Colonic mucosa (tissue), 4 donors: ENCODE results near the gene DGKA. TPM values are rescaled to one million over a fixed set of nuclear protein-coding genes. Genes with fewer than 3 reads are reported as not detected.

Source experiments
- DNase-seq: peaks from one replicate; pipeline ENCODE4 v3.0.0-alpha.2; 2020
- H3K27ac ChIP-seq: fragments of 200-600 bp; one replicate; pipeline ENCODE4 v1.8.0; 2021
- H3K27me3 ChIP-seq: fragments of 200-600 bp; one replicate; pipeline ENCODE4 v1.8.0; 2021
- H3K36me3 ChIP-seq: fragments of 200-600 bp; one replicate; pipeline ENCODE4 v1.8.0; 2021
- H3K4me1 ChIP-seq: fragments of 200-600 bp; one replicate; pipeline ENCODE4 v1.8.0; 2021; ENCODE audit warnings: mild to moderate bottlenecking
- H3K4me3 ChIP-seq: fragments of 200-600 bp; one replicate; pipeline ENCODE4 v1.8.0; 2021
- H3K9ac ChIP-seq, 2 donors: one replicate each; pipeline ENCODE4 v1.7.0; 2013; ENCODE audit warnings: control low read depth in 2 of 2, low read depth in 2 of 2, low read length in 2 of 2
- H3K9me3 ChIP-seq: fragments of 200-600 bp; one replicate; pipeline ENCODE4 v1.8.0; 2021
- CTCF ChIP-seq: fragments of 200-600 bp; IDR thresholded peaks from one replicate; pipeline ENCODE4 v1.8.0; 2022; ENCODE audit warnings: antibody characterized with exemption, mild to moderate bottlenecking
- intact Hi-C: fragments of 100-400 bp; cut with DNase I; formaldehyde crosslinking; loops from one replicate; pipeline ENCODE4 v1.14.1; 2022
- total RNA-seq, 2 donors: library from RNA; stranded (reverse); fragmentation: NEBNext Ultra II Directional in 1 of 2; extraction: Animal tissue kit (Norgen Biotek cat#: 25700) in 1 of 2; gene quantifications; one replicate each; pipeline ENCODE4 v1.2.1, GENCODE V29; 2021
- donor health status: healthy.
- donor health status: DM: no; HTN: no; CAD: no.
- donor health status: DM: no; HTN: no; CAD: no.

The DGKA gene
- total RNA-seq, 2 donors from 2014 or later, result 80.2 to 91.2 TPM

- peak; percentile 70 for DNase-seq
- H3K36me3 ChIP-seq, result no peaks in the 10 kb centered on the region
- no peaks in the 10 kb centered on the region for H3K27me3 ChIP-seq
- intact Hi-C loops, result no loop called here
- peaks cover 33% of the 10 kb centered on the region for H3K4me1 ChIP-seq
- peak overlapping the region; percentile 70 for H3K4me3 ChIP-seq
- H3K27ac ChIP-seq, result peak overlapping the region; percentile 99
- peak overlapping the region; percentile 87 for H3K9ac ChIP-seq
- no peaks in the 10 kb centered on the region for H3K9me3 ChIP-seq
- TF ChIP-seq CTCF, result no peak
These were observed 1.0 kb downstream of the DGKA start for GRCh38 chr12:55931780-55932550.

- H3K27me3 ChIP-seq, result no peaks in the 10 kb centered on the region
- peak overlapping the region; percentile 87 for H3K9ac ChIP-seq
- H3K36me3 ChIP-seq, result no peaks in the 10 kb centered on the region
- H3K4me1 ChIP-seq, result peaks cover 33% of the 10 kb centered on the region
- no peak for TF ChIP-seq CTCF
- no peaks in the 10 kb centered on the region for H3K9me3 ChIP-seq
- DNase-seq, result peak; percentile 50
- peak overlapping the region; percentile 70 for H3K4me3 ChIP-seq
- H3K27ac ChIP-seq, result peak overlapping the region; percentile 99
- intact Hi-C loops, result no loop called here
These were observed 1.6 kb downstream of the DGKA start for GRCh38 chr12:55932551-55932910.

- peak; percentile 76 for DNase-seq
- Histone ChIP-seq H3K36me3 (no peaks in the 10 kb centered on the region), H3K27ac (peak overlapping the region; percentile 56), H3K9ac (peak overlapping the region; percentile 20 to 87), H3K27me3 (no peaks in the 10 kb centered on the region), H3K4me3 (no peak overlapping the region), H3K4me1 (peaks cover 33% of the 10 kb centered on the region), H3K9me3 (no peaks in the 10 kb centered on the region)
- no peak for TF ChIP-seq CTCF
- intact Hi-C loops, result no loop called here
These were observed 2.3 kb downstream of the DGKA start for GRCh38 chr12:55933169-55933798.

GRCh38 chr12:55933799-55934742, 3.1 kb downstream of the DGKA start:
- H3K36me3 ChIP-seq, result no peaks in the 10 kb centered on the region
- peaks cover 26% of the 10 kb centered on the region for H3K4me1 ChIP-seq
- H3K27ac ChIP-seq, result peak overlapping the region; percentile 56
- no peak for TF ChIP-seq CTCF
- no peaks in the 10 kb centered on the region for H3K27me3 ChIP-seq
- no peaks in the 10 kb centered on the region for H3K9me3 ChIP-seq
- H3K9ac ChIP-seq, result no peak overlapping the region
- no peak for DNase-seq
- no peak overlapping the region for H3K4me3 ChIP-seq
- intact Hi-C loops, result no loop called here

GRCh38 chr12:55934773-55935172, 3.8 kb downstream of the DGKA start:
- Histone ChIP-seq H3K27ac (no peak overlapping the region), H3K9me3 (no peaks in the 10 kb centered on the region), H3K36me3 (no peaks in the 10 kb centered on the region), H3K9ac (no peak overlapping the region), H3K4me1 (peaks cover 19% of the 10 kb centered on the region), H3K27me3 (no peaks in the 10 kb centered on the region), H3K4me3 (no peak overlapping the region)
- DNase-seq, result no peak
- TF ChIP-seq CTCF, result no peak
- intact Hi-C loops, result loop anchor here (5.0 kb wide), 1 partner anchor 197 kb away; no protein-coding TSS in a partner anchor
